SU-DHL-6 (cell line): ENCODE data around the gene GRIN2D.
"Not testable (repeated sequence)": the region's sequence is repeated elsewhere in the genome, so short reads cannot be mapped to it uniquely, and the experiment has no call there.

Experiments used
- H2AFZ ChIP-seq: fragments of 200-600 bp; sonication (generic); 2 replicates; pipeline ENCODE4 v1.6.1; 2014; ENCODE audit warnings: low read depth, mild to moderate bottlenecking, moderate library complexity, mixed read lengths, antibody characterized with exemption, low read length; ENCODE audit not compliant: severe bottlenecking
- H3F3A ChIP-seq: fragments of 200-600 bp; shearing (Covaris generic); 2 replicates; pipeline ENCODE4 v1.6.0; 2016; ENCODE audit warnings: antibody characterized with exemption, mild to moderate bottlenecking; ENCODE audit not compliant: insufficient read depth
- H3K27ac ChIP-seq: fragments of 200-600 bp; sonication (generic); 2 replicates; pipeline ENCODE4 v1.5.1; 2016; ENCODE audit warnings: low read depth, mild to moderate bottlenecking, low read length, moderate library complexity, mixed read lengths
- H3K27me3 ChIP-seq: fragments of 200-600 bp; sonication (generic), shearing (Covaris generic); 2 replicates; pipeline ENCODE4 v1.6.0; 2014; ENCODE audit warnings: mild to moderate bottlenecking, low read length
- H3K36me3 ChIP-seq: fragments of 200-600 bp; sonication (generic); 2 replicates; pipeline ENCODE4 v1.6.1; 2014; ENCODE audit warnings: mild to moderate bottlenecking, low read length, mixed read lengths
- H3K4me2 ChIP-seq: fragments of 300-600, 200-600 bp; shearing (Covaris generic), sonication (generic); 2 replicates; pipeline ENCODE4 v1.6.0; 2014; ENCODE audit warnings: low read length, low read depth, mild to moderate bottlenecking; ENCODE audit not compliant: poor library complexity, severe bottlenecking
- H3K4me3 ChIP-seq: fragments of 200-600 bp; sonication (generic); 2 replicates; pipeline ENCODE4 v1.5.1; 2014; ENCODE audit warnings: antibody characterized with exemption, low read length, mild to moderate bottlenecking, mixed read lengths; ENCODE audit not compliant: insufficient read depth, poor library complexity, severe bottlenecking
- H3K79me2 ChIP-seq: fragments of 200-600 bp; sonication (generic); 2 replicates; pipeline ENCODE4 v1.6.1; 2014; ENCODE audit warnings: mild to moderate bottlenecking, low read length, moderate library complexity; ENCODE audit not compliant: insufficient read depth
- H3K9ac ChIP-seq: fragments of 200-600 bp; sonication (generic); 2 replicates; pipeline ENCODE4 v1.7.0; 2014; ENCODE audit warnings: mild to moderate bottlenecking, low read length
- H3K9me2 ChIP-seq: fragments of 200-600 bp; sonication (generic); replicated peaks from 2 replicates; pipeline ENCODE4 v1.6.1; 2014; ENCODE audit warnings: low read length; ENCODE audit not compliant: insufficient read depth
- H3K9me3 ChIP-seq: fragments of 200-600 bp; sonication (generic); 2 replicates; pipeline ENCODE4 v1.6.1; 2014; ENCODE audit warnings: low read length, mixed read lengths; ENCODE audit not compliant: insufficient read depth
- H4K20me1 ChIP-seq: fragments of 200-600 bp; sonication (generic); 2 replicates; pipeline ENCODE4 v1.6.1; 2014; ENCODE audit warnings: low read depth, mild to moderate bottlenecking, antibody characterized with exemption, low read length, moderate library complexity, mixed read lengths
- CTCF ChIP-seq: fragments of 200-600 bp; sonication (generic); IDR thresholded peaks from one replicate; pipeline ENCODE4 v1.5.1; 2017; ENCODE audit warnings: antibody characterized with exemption, mild to moderate bottlenecking, low read length, moderate library complexity; ENCODE audit not compliant: insufficient read depth, poor library complexity, severe bottlenecking
- EZH2phosphoT487 ChIP-seq: fragments of 200-600 bp; sonication (generic), shearing (Covaris generic); conservative IDR thresholded peaks from 2 replicates; pipeline ENCODE4 v1.6.1; 2018; ENCODE audit warnings: mild to moderate bottlenecking, antibody characterized with exemption, low read length, moderate library complexity, mixed read lengths

Gene GRIN2D

DNA sequence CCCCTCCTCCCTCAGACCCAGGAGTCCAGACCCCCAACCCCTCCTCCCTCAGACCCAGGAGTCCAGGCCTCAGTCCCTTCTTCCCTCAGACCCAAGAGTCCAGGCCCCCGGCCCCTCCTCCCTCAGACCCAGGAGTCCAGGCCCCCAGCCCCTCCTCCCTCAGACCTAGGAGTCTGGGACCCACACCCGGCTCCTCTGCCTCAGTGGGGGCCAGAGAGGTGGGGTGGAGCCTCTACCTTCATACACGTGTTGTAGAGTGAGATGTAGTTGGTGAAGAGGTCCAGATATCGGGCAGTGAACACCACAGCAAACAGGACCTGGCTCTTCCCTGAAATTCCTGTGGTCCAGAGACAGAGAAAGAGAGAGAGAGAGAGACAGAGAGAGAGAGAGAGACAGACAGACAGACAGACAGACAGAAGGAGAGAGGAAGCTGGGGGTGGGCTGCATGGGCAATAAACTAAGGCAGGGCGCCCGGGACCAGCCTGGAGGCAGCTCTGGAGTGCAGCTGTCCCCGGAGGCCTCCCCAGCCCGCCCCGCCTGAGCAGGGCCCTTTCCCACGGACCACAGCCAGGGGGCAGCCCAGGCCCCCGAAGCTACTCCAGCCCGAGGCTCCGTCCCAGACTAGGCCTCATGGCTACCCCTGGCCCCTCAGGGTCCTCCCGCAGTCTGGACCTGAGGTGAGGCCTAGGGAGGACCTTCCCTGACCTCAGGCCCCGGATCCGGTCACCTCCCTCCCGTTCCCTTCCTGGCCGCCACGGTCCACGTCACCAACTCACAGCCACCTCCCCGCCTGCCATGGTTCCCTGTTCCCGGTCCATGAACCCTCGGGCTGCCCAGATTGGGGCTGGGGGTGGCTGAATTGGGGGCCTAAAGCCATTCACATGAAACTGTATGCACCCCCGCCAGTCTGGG lies 3.0 kb upstream of the GRIN2D start:
- Histone ChIP-seq H3K27me3 (no peaks in the 10 kb centered on the region), H3K4me3 (peak overlapping the region; percentile 95), H3K79me2 (peaks cover 3% of the 10 kb centered on the region; the same call in 1 of the 2 replicates), H3K9ac (peak overlapping the region; percentile 89), H4K20me1 (no peaks in the 10 kb centered on the region), H3K4me2 (peak overlapping the region; percentile 81), H3K9me3 (no peaks in the 10 kb centered on the region), H2AFZ (peak overlapping the region; percentile 74), H3K36me3 (peaks cover 4% of the 10 kb centered on the region; the same call in 1 of the 2 replicates), H3F3A (no peaks in the 10 kb centered on the region), H3K27ac (peak overlapping the region; percentile 53), H3K9me2 (no peaks in the 10 kb centered on the region)
- peak; percentile 16 for TF ChIP-seq CTCF
- no peak for TF ChIP-seq EZH2phosphoT487

- Histone ChIP-seq H3K4me3 (peak within 1 kb of the TSS; percentile 95), H3K36me3 (peaks cover 4% of the 10 kb centered on the region; the same call in 1 of the 2 replicates), H3K79me2 (peaks cover 3% of the 10 kb centered on the region; the same call in 1 of the 2 replicates), H3F3A (no peaks in the 10 kb centered on the region), H3K9me3 (no peaks in the 10 kb centered on the region), H3K9me2 (no peaks in the 10 kb centered on the region), H3K4me2 (peak within 1 kb of the TSS; percentile 81), H2AFZ (peak within 1 kb of the TSS; percentile 74), H3K9ac (peak within 1 kb of the TSS; percentile 89), H3K27me3 (no peaks in the 10 kb centered on the region), H4K20me1 (no peaks in the 10 kb centered on the region), H3K27ac (peak within 1 kb of the TSS; percentile 53)
- TF ChIP-seq EZH2phosphoT487 (no peak), CTCF (peak; percentile 89)
Measured at GRCh38 chr19:48391100-48392005, 2.1 kb upstream of the GRIN2D start, which contains the start of gene KDELR1. Gene KDELR1 (minus strand): TSS chr19:48391551. CDS start chr19:48391358, 193 bp downstream.

GRCh38 chr19:48392006-48392344 lies 1.5 kb upstream of the GRIN2D start:
- not testable (repeated sequence) for H3K4me3 ChIP-seq, H2AFZ ChIP-seq, H3K9me3 ChIP-seq, H3K9me2 ChIP-seq, H4K20me1 ChIP-seq, H3K36me3 ChIP-seq, H3K79me2 ChIP-seq, H3K27me3 ChIP-seq, H3F3A ChIP-seq, H3K27ac ChIP-seq
- Histone ChIP-seq H3K9ac (peak overlapping the region; percentile 89; the same call in 1 of the 2 replicates), H3K4me2 (peak overlapping the region; percentile 81)
